HepG2 (cell line): ENCODE results near the gene GALNTL6. TPM values are rescaled to one million over a fixed set of nuclear protein-coding genes. Genes with fewer than 3 reads are reported as not detected.

Experiments
- ATAC-seq: fragments of 200-7000 bp; cut with Tn5 transposase; 3 replicates; pipeline ENCODE4 v1.9.1; 2020; ENCODE audit warnings: mild to moderate bottlenecking, moderate library complexity
- BruUV-seq: library from RNA; stranded (reverse); fragments of 400-500 nt; replicated peaks from 2 replicates; lab custom pipeline; 2021; lab: Mats Ljungman, UMichigan
- CTCF ChIA-PET: fragments of 300-600 bp; formaldehyde crosslinking; extraction: SDS; loops from one replicate; lab custom pipeline; 2021; ENCODE audit warnings: low total read pairs, inconsistent platforms, low intra/inter-chr PET ratio; lab: Yijun Ruan, JAX
- POLR2A ChIA-PET: fragments of 350-600 bp; sonication (Branson Sonifier 250); formaldehyde crosslinking; loops from one replicate; lab custom pipeline; 2020; ENCODE audit warnings: antibody characterized with exemption, inconsistent platforms; lab: Yijun Ruan, JAX
- DNase-seq: peaks from one replicate; pipeline ENCODE4 v3.0.0-alpha.2; 2015; ENCODE audit warnings: low spot score
- FAIRE-seq: peaks from 3 replicates; lab custom pipeline; 2011; peaks lifted over from hg19 to GRCh38; lab: Jason Lieb, UNC
- H2AFZ ChIP-seq: one replicate; pipeline ENCODE4 v1.6.1; 2011; ENCODE audit warnings: low read length, inconsistent platforms
- H3K27ac ChIP-seq: fragments of 300-600 bp; 3 replicates; pipeline ENCODE4 v1.8.0; 2011; ENCODE audit warnings: mixed run types, mild to moderate bottlenecking, mixed read lengths, low read length, inconsistent platforms; ENCODE audit not compliant: insufficient read depth; ENCODE audit errors: extremely low read length
- H3K27me3 ChIP-seq, 2 experiments: fragments of 200-600 bp in 1 of 2; 2 replicates in 1 of 2; 3 replicates in 1 of 2; pipeline versions ENCODE4 v1.6.0 to v1.8.0; 2011; ENCODE audit warnings: low read length in 2 of 2, mild to moderate bottlenecking in 2 of 2, moderate library complexity in 2 of 2, inconsistent platforms in 1 of 2; ENCODE audit not compliant: insufficient read depth in 2 of 2, control insufficient read depth in 1 of 2
- H3K36me3 ChIP-seq, 2 experiments: fragments of 200-600 bp in 1 of 2; replicated peaks in 1 of 2; 2 replicates in 1 of 2; 3 replicates in 1 of 2; pipeline versions ENCODE4 v1.5.1 to v1.8.0; 2011; ENCODE audit warnings: low read length in 2 of 2, inconsistent platforms in 1 of 2; ENCODE audit not compliant: insufficient read depth in 2 of 2, control insufficient read depth in 1 of 2
- H3K4me1 ChIP-seq: 2 replicates; pipeline ENCODE4 v1.5.1; 2012; ENCODE audit warnings: low read length, inconsistent platforms; ENCODE audit not compliant: insufficient read depth
- H3K4me2 ChIP-seq: 2 replicates; pipeline ENCODE4 v1.6.0; 2011; ENCODE audit warnings: low read depth, low read length, inconsistent platforms
- H3K4me3 ChIP-seq, 3 experiments: fragments of 200-600 bp in 1 of 3; sonication (generic), shearing (Covaris generic) in 1 of 3; replicated peaks in 1 of 3; 2 replicates each; pipeline ENCODE4 v1.5.1; 2011 to 2016; ENCODE audit warnings: low read length in 3 of 3, inconsistent platforms in 2 of 3, low read depth in 2 of 3, mild to moderate bottlenecking in 2 of 3, control low read depth in 1 of 3, mixed read lengths in 1 of 3; ENCODE audit not compliant: insufficient read depth in 1 of 3
- H3K79me2 ChIP-seq: one replicate; pipeline ENCODE4 v1.6.1; 2011; ENCODE audit warnings: low read length, inconsistent platforms; ENCODE audit not compliant: insufficient read depth
- H3K9ac ChIP-seq: 2 replicates; pipeline ENCODE4 v1.6.0; 2011; ENCODE audit warnings: mild to moderate bottlenecking, low read depth, low read length, inconsistent platforms; ENCODE audit not compliant: insufficient read depth
- H3K9me3 ChIP-seq: 2 replicates; pipeline ENCODE4 v1.5.1; 2012; ENCODE audit warnings: mild to moderate bottlenecking, low read length
- H4K20me1 ChIP-seq: 2 replicates; pipeline ENCODE4 v1.6.0; 2011; ENCODE audit warnings: inconsistent platforms, mild to moderate bottlenecking, low read length, moderate library complexity; ENCODE audit not compliant: insufficient read depth
- ATF7-NPFF ChIP-seq: sonication (generic); formaldehyde crosslinking; IDR thresholded peaks from 2 replicates; pipeline ENCODE4 v1.8.1; 2023; ENCODE audit warnings: mild to moderate bottlenecking, low read depth, missing genetic modification reagents, moderate library complexity
- DPF2 ChIP-seq: sonication (generic); formaldehyde crosslinking; IDR thresholded peaks from 2 replicates; pipeline ENCODE4 v1.4.0; 2020; ENCODE audit warnings: mild to moderate bottlenecking, low read depth, missing genetic modification reagents, borderline replicate concordance
- ELF3 ChIP-seq: IDR thresholded peaks from 2 replicates; pipeline ENCODE4 v1.6.1; 2016; ENCODE audit warnings: missing genetic modification reagents, missing compliant biosample characterization
- IKZF4 ChIP-seq: sonication (generic); formaldehyde crosslinking; IDR thresholded peaks from 2 replicates; pipeline ENCODE4 v1.5.1; 2020; ENCODE audit warnings: borderline replicate concordance, mild to moderate bottlenecking, low read depth, missing genetic modification reagents; ENCODE audit errors: not compliant biosample characterization
- RAD51 ChIP-seq: fragments of 450-650 bp; IDR thresholded peaks from 2 replicates; pipeline ENCODE4 v1.6.1; 2016; ENCODE audit warnings: borderline replicate concordance
- RFXANK ChIP-seq: IDR thresholded peaks from 2 replicates; pipeline ENCODE4 v1.6.1; 2016
- SMARCC2 ChIP-seq: fragments of 450-650 bp; IDR thresholded peaks from 2 replicates; pipeline ENCODE4 v1.6.1; 2017; ENCODE audit warnings: antibody characterized with exemption, mild to moderate bottlenecking
- TCF12 ChIP-seq, 2 experiments: fragments of 450-650 bp in 1 of 2; sonication (generic) in 1 of 2; formaldehyde crosslinking in 1 of 2; IDR thresholded peaks; 2 replicates each; pipeline versions ENCODE4 v1.6.1 to v1.8.0; 2017 to 2022; ENCODE audit warnings: antibody characterized with exemption in 1 of 2, mild to moderate bottlenecking in 1 of 2, missing genetic modification reagents in 1 of 2, moderate library complexity in 1 of 2
- TEAD2 ChIP-seq: sonication (generic); formaldehyde crosslinking; IDR thresholded peaks from 2 replicates; pipeline ENCODE4 v1.9.0; 2021; ENCODE audit warnings: missing genetic modification reagents
- THYN1 ChIP-seq: sonication (generic); formaldehyde crosslinking; IDR thresholded peaks from 2 replicates; pipeline ENCODE4 v1.8.1; 2023; ENCODE audit warnings: low read depth, mild to moderate bottlenecking, moderate library complexity, missing genetic modification reagents, borderline replicate concordance
- ZC3H13 ChIP-seq: sonication (generic); formaldehyde crosslinking; IDR thresholded peaks from 2 replicates; pipeline ENCODE4 v1.8.1; 2023; ENCODE audit warnings: mild to moderate bottlenecking, missing genetic modification reagents, moderate library complexity
- ZFP82 ChIP-seq: sonication (generic); formaldehyde crosslinking; IDR thresholded peaks from 2 replicates; pipeline ENCODE4 v1.5.1; 2020; ENCODE audit warnings: mild to moderate bottlenecking, missing genetic modification reagents, borderline replicate concordance
- ZNF343 ChIP-seq: sonication (generic); formaldehyde crosslinking; IDR thresholded peaks from 2 replicates; pipeline ENCODE4 v1.4.0; 2020; ENCODE audit warnings: mild to moderate bottlenecking, missing genetic modification reagents
- WGBS: methylation state at CpG from one replicate; pipeline ENCODE4 v1.1.6; 2017; ENCODE audit warnings: low lambda C conversion rate; 5-methylcytosine and 5-hydroxymethylcytosine counted together
- in situ Hi-C: cut with HindIII; loops from 2 replicates; pipeline ENCODE4 v1.10.0; 2017; ENCODE audit warnings: low pct_unique_long_range_greater_than_20kb; ENCODE audit not compliant: extremely low pct_ligation_motif_present
- intact Hi-C: fragments of 100-400 bp; cut with micrococcal nuclease; formaldehyde crosslinking; loops from one replicate; pipeline ENCODE4 v1.10.0; 2022; ENCODE audit not compliant: unreplicated experiment
- polyA plus RNA-seq, 8 experiments: library from polyadenylated mRNA; depleted of rRNA in 3 of 8; stranded (reverse) in 7 of 8; unstranded in 1 of 8; fragments of >200 nt; fragmentation: Illumina TruSeq in 4 of 8; extraction: Trizol in 4 of 8; gene quantifications; 2 replicates each; pipeline versions ENCODE4 v1.2.1 to v1.2.3, GENCODE V29; 2011 to 2016; ENCODE audit warnings: low read depth in 4 of 8, missing spikeins in 1 of 8, mixed read lengths in 1 of 8; ENCODE audit not compliant: insufficient read depth in 1 of 8
- total RNA-seq, 5 experiments: library from RNA; depleted of rRNA; stranded (reverse); fragments of >200 nt; fragmentation: Illumina TruSeq; extraction: Trizol; gene quantifications; 2 replicates each; pipeline ENCODE4 v1.2.3, GENCODE V29; 2016; ENCODE audit warnings: low read depth in 1 of 5
- TF ChIP-seq, protein P1 (sequence below): sonication (generic); formaldehyde crosslinking; IDR thresholded peaks from 2 replicates; pipeline ENCODE4 v1.8.1; 2023; ENCODE audit warnings: mild to moderate bottlenecking, moderate library complexity, missing genetic modification reagents
- TF ChIP-seq, protein P2 (sequence below): sonication (generic); formaldehyde crosslinking; IDR thresholded peaks from 2 replicates; pipeline ENCODE4 v1.4.0; 2020; ENCODE audit warnings: missing genetic modification reagents, mild to moderate bottlenecking, borderline replicate concordance
- TF ChIP-seq, protein P3 (sequence below): sonication (generic); formaldehyde crosslinking; IDR thresholded peaks from 2 replicates; pipeline ENCODE4 v1.4.0; 2020; ENCODE audit warnings: missing genetic modification reagents
- TF ChIP-seq, protein P4 (sequence below): fragments of 450-650 bp; IDR thresholded peaks from 2 replicates; pipeline ENCODE4 v1.6.1; 2017

The GALNTL6 gene
- total and polyA plus RNA-seq, 2 of the 13 experiments (the other 11 are each of a cell fraction or from before 2014, with no cell fraction given): not detected

DNA sequence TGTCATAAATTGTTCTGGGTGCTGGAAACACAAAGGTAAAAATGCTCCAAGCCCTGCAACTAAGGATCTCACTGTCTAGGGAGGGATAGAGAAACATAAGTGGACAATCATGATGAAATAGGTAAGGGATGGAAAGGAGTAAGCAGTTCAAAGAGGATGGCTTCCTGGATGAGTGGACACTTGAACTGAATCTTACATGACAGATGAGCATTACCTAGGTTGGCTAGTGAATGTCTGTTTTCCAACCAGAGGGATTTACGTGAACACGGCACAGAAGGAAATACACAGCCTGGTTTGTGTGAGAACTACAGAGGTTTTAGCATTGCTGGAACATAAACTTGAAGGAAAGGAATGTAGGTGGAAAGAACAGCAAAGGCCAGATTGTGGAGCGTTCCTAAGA lies 1205.2 kb downstream of the GALNTL6 start (continued):
- TF ChIP-seq, protein P1, sequence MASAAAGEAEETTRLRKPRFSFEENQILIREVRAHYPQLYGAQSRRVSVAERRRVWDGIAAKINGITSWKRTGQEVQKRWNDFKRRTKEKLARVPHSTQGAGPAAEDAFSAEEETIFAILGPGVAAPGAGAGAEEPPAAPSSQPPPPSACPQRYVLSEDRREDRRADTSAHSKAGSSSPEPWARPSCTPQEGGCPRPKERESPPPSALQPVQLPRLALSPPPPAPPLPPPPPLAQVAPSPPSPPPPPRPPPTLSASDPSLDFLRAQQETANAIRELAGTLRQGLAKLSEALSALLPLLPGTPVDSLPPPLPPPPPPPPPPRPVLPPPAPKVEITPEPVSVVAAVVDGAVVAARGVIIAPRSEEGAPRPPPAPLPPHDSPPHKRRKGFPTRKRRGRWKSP (CRISPR knock-in tag): no peak
- TF ChIP-seq, protein P2, sequence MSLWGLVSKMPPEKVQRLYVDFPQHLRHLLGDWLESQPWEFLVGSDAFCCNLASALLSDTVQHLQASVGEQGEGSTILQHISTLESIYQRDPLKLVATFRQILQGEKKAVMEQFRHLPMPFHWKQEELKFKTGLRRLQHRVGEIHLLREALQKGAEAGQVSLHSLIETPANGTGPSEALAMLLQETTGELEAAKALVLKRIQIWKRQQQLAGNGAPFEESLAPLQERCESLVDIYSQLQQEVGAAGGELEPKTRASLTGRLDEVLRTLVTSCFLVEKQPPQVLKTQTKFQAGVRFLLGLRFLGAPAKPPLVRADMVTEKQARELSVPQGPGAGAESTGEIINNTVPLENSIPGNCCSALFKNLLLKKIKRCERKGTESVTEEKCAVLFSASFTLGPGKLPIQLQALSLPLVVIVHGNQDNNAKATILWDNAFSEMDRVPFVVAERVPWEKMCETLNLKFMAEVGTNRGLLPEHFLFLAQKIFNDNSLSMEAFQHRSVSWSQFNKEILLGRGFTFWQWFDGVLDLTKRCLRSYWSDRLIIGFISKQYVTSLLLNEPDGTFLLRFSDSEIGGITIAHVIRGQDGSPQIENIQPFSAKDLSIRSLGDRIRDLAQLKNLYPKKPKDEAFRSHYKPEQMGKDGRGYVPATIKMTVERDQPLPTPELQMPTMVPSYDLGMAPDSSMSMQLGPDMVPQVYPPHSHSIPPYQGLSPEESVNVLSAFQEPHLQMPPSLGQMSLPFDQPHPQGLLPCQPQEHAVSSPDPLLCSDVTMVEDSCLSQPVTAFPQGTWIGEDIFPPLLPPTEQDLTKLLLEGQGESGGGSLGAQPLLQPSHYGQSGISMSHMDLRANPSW: no peak
- TF ChIP-seq SMARCC2: no peak
- no peak for TF ChIP-seq ELF3 (CRISPR knock-in tag)
- TF ChIP-seq, protein P3, sequence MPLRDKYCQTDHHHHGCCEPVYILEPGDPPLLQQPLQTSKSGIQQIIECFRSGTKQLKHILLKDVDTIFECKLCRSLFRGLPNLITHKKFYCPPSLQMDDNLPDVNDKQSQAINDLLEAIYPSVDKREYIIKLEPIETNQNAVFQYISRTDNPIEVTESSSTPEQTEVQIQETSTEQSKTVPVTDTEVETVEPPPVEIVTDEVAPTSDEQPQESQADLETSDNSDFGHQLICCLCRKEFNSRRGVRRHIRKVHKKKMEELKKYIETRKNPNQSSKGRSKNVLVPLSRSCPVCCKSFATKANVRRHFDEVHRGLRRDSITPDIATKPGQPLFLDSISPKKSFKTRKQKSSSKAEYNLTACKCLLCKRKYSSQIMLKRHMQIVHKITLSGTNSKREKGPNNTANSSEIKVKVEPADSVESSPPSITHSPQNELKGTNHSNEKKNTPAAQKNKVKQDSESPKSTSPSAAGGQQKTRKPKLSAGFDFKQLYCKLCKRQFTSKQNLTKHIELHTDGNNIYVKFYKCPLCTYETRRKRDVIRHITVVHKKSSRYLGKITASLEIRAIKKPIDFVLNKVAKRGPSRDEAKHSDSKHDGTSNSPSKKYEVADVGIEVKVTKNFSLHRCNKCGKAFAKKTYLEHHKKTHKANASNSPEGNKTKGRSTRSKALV (CRISPR knock-in tag): no peak
- TF ChIP-seq THYN1 (CRISPR knock-in tag): no peak
- no peak for TF ChIP-seq ZC3H13 (CRISPR knock-in tag)

DNA sequence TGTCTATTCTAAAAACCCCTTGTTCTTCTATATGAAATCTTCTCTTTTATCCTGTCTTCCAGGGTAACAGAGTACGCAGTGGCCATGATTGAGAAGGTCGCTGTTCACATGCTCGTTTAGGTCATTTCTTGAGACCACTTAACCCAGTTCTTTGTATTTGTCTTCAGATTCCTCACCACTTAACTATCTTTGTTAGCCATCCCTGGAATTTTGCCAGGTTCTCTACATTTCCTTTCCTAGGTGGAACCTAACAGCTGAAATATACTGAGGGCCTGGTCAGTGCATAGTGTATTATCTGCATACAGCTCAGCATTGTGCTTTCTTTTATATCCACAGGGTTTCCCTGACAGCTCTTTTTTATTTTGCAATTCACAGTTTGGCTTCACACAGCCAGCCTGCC lies 1206.5 kb downstream of the GALNTL6 start:
- DNase-seq (no peak), FAIRE-seq (no peak), ATAC-seq (no peak)
- intact Hi-C loops (loop anchor here (10.0 kb wide), 2 partner anchors 145 to 395 kb away; partner anchors contain the start of gene GALNT7), in situ Hi-C loops (loop anchor here (25.0 kb wide), 1 partner anchor 393 kb away; no protein-coding TSS in a partner anchor)
- ChIA-PET POLR2A (no interaction called here), CTCF (no interaction called here)
- Histone ChIP-seq H3K27ac (no peak overlapping the region), H3K4me3 (no peak overlapping the region), H3K36me3 (no peaks in the 10 kb centered on the region), H4K20me1 (no peaks in the 10 kb centered on the region), H3K27me3 (no peaks in the 10 kb centered on the region), H3K4me2 (no peak overlapping the region), H3K9me3 (no peaks in the 10 kb centered on the region), H3K79me2 (no peaks in the 10 kb centered on the region), H3K4me1 (no peaks in the 10 kb centered on the region), H3K9ac (no peak overlapping the region), H2AFZ (no peak overlapping the region)
- 37% methylated on average over 3 of the region's 3 CpGs for WGBS
- BruUV-seq: no TSS peak
- no peak for TF ChIP-seq ZFP82 (CRISPR knock-in tag)
- TF ChIP-seq DPF2 (CRISPR knock-in tag): no peak
- TF ChIP-seq TEAD2 (CRISPR knock-in tag): no peak
- TF ChIP-seq RAD51: no peak
- TF ChIP-seq ATF7-NPFF (CRISPR knock-in tag): no peak
- TF ChIP-seq IKZF4 (CRISPR knock-in tag): no peak
- no peak for TF ChIP-seq RFXANK (CRISPR knock-in tag)
- TF ChIP-seq, protein P4, sequence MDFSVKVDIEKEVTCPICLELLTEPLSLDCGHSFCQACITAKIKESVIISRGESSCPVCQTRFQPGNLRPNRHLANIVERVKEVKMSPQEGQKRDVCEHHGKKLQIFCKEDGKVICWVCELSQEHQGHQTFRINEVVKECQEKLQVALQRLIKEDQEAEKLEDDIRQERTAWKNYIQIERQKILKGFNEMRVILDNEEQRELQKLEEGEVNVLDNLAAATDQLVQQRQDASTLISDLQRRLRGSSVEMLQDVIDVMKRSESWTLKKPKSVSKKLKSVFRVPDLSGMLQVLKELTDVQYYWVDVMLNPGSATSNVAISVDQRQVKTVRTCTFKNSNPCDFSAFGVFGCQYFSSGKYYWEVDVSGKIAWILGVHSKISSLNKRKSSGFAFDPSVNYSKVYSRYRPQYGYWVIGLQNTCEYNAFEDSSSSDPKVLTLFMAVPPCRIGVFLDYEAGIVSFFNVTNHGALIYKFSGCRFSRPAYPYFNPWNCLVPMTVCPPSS: no peak
- TF ChIP-seq TCF12 (IDR thresholded peaks at IDR 0.05): no peak
- no peak for TF ChIP-seq TCF12 (CRISPR knock-in tag; IDR thresholded peaks at IDR 0.05)
- no peak for TF ChIP-seq ZNF343 (CRISPR knock-in tag)
